Stimulated activated CD4-positive, alpha-beta T cell treated with anti-CD3 and anti-CD28 coated beads, Interleukin-1b, Interleukin-23, amount 100 ng/mL, for 24 hours (primary cell): ENCODE measurements around the gene CLEC16A.

Experiments used
- DNase-seq, 4 experiments: peaks; one replicate each; pipeline ENCODE4 v3.0.0-alpha.2; 2020; ENCODE audit warnings: low read depth in 4 of 4, low spot score in 1 of 4

The CLEC16A gene

GRCh38 chr16:11117576-11118211 is 173.3 kb downstream of the CLEC16A start:
- no peak for DNase-seq

- no peak for DNase-seq
Observed at GRCh38 chr16:11118479-11118878, 174.1 kb downstream of the CLEC16A start.

- no peak for DNase-seq
Observed at GRCh38 chr16:11121083-11121608, 176.8 kb downstream of the CLEC16A start.

GRCh38 chr16:11121914-11122692 is 177.7 kb downstream of the CLEC16A start:
- DNase-seq, result no peak

DNA sequence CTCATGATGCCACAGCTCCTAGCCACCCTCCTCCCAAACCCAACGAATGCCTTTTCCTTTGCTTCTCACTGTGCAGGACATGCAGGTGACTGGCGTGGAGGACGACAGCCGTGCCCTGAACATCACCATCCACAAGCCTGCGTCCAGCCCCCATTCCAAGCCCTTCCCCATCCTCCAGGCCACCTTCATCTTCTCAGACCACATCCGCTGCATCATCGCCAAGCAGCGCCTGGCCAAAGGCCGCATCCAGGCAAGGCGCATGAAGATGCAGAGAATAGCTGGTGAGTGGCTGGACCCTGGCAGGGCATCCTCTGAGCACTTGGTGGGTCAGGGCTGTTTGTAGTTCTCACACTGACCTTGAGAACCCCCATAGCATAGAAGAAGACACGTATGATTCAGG is 179.3 kb downstream of the CLEC16A start:
- no peak for DNase-seq

- no peak for DNase-seq
Observed at GRCh38 chr16:11125936-11126335, 181.6 kb downstream of the CLEC16A start.

- no peak for DNase-seq
Observed at GRCh38 chr16:11126399-11127054, 182.2 kb downstream of the CLEC16A start.

DNA sequence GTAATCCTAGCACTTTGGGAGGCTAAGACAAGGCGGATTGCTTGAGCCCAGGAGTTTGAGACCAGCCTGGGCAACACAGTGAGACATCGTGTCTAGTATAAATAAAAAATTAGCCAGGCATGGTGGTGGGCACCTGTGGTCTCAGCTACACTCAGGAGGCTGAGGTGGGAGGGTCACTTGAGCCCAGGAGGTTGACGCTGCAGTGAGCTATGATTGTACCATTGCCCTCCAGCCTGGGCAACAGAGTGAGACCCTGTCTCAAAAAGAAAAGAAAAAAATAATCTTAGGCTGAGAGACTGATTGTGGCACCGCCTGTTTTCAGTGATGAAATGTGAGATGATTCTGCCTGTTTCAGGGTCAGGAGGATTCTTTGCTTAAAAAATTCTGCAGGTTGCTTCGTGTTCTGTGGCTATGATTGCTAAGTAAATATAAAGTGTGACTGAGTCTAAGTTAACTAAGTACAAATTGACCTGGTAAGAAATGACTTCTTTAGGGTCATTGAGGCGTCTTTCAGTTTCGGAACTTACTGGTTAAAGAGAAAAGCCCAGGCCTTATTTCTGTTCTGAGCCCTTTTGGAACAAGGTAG is 183.3 kb downstream of the CLEC16A start:
- DNase-seq, result no peak

DNA sequence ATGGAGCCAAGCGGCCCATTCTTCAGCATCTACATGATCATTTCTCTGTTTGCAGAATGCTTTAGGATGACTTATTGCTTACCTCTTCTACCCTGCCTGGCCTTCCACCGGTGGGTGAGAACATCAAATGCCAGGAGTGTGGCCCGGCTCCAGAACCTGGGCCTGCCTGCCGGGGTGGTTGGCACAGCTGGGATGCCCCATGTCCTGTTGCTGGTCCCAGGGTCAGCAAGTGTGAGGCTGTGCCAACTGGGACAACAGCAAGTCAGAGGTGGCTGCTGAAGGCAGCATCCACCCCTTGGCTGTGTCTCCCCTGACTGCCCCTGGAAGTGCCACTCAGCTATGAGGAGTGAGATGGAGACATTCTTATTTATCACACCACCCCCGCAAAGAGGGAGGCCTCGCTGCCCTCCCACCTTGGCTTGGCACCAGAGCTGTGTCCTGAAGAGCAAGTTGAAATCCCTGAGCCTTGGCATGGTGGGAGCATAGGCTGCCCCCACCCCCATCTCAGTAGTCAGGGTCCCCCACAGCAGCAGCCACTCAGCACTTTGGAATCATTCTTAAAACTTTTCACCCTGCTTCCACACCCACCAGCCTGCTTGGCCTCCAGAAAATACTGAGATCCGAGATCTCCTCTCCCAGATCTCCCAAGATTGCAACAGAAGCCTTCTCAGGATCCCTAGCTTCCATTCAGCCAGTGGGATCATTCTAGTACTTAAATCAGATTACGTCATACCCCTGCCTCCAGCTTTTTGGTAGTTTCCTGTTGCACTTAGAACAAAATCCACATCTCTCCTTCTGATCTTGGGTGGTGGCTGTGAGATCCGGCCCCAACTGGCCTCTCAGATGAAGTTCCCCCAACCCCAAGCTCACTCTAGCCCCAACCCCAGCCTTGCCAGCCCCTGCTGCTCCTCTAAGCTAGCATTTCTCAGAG is 184.1 kb downstream of the CLEC16A start:
- DNase-seq, result no peak

GRCh38 chr16:11129378-11129781 is 185.0 kb downstream of the CLEC16A start:
- no peak for DNase-seq

GRCh38 chr16:11130978-11131665 is 186.8 kb downstream of the CLEC16A start:
- no peak for DNase-seq

DNA sequence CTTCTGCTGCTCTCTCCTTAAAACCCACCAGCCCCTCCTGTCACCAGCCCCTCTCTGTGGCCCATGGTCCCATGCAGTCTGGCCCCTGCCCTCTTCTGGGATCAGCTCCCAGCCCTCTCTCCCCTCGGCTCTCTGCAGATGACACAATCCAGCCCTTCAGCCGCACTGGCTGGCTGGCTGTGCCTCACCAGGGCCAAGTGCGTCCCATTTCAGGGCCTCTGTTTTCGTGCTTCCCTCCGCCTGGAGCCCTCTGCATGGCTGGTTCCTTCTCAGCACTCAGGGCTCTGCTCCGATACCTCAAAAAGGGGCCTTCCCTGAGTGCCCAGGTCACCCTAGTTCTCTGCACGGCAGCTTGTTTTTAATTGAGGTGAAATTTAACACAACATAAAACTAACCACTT is 187.3 kb downstream of the CLEC16A start:
- no peak for DNase-seq

- DNase-seq, result no peak
Observed at GRCh38 chr16:11133344-11133943, 189.1 kb downstream of the CLEC16A start.

DNA sequence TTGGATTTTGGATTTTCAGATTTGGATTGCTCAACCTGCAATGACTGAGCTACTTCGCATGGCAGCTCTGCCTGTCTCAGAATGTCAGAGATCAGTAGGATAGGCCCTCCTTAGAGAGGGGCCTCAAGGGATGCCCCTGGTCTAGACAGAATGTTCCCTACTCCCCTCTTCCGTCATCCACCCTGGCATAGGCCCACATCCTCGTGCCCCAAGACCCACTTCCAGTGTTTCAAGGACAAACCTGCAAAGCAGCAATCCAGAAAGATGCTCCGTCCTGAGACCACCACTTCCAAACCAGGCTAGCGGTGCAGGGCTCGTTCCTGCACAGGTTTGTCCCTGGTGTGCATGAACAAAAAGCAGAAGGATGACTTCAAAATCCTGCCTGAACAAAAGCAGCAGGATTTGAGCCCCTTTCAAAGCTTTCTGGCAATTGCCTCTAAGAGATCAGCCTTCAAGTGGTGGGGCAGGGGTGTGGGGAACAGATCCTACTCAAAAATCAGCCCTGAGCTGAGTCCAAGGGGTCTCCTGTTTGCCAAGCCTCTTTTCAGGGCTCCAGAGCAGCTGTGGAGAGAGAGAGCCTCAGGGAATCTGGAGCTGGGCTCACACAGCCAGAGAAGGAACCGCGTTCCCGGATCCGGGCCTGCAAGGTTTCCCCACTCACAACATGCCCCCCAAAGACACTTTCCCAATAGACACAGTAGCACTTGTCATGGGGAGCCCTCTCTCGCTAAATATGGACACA is 190.5 kb downstream of the CLEC16A start:
- no peak for DNase-seq

DNA sequence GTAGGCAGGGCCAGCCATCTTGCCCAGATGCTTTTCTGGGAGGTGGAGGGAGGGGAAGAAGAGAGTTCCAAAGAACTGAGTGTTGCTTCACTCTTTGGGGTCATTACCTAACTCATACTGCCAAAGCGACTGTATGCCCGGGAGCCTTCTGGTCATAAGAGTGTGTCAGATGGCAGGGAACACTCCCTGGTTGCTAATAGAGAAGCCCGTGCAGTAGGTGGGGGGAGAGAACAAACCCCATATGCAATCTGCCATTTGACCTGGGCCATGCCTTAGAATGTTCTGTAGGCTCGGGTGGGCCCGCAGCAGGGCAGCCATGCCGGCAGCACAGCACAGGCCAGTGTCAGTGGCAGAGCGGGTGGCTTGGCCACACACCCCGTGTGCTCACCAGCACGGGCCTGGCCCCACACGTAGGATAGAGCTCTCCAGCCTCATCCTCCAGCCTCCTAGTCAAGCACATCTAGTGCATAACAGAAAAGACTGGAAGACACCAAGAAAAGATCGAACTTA is 191.2 kb downstream of the CLEC16A start:
- DNase-seq, result no peak

GRCh38 chr16:11136600-11136999 is 192.2 kb downstream of the CLEC16A start:
- no peak for DNase-seq

DNA sequence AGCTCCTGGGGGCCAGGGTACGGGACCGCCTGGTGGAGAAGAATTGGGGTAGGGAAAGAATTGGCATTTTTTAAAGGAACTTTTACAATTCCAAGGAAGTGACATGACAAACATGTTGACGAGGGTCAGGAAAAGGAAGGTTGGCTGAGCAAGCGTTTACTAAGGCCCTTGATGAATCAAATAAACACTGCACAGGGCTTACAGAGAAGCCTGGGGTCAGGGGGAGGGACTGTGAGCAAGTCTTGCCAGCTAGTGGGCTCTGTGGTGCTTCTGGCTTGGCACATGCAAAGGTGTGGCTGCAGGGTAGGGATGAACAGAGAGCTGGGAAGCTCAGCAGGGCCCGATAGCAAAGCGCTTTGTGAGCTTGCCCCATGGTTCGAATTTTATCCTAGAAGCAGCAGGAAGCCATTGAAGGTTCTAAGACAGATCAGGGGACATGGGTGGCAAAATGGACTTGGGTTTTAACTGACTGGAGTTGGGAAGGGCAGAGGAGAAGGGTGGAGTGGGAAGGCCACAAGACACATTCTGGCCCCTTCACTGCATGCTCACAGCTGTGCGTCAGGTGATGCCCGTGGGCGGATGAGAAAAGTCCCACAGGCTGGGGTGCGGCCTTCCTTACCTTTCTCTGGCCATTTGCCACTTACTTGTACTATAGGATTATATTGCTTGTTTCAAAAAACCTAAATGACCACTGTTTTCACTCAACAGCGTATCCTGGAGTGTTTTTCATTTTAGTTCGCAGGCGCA is 193.8 kb downstream of the CLEC16A start:
- no peak for DNase-seq

- no peak for DNase-seq
Observed at GRCh38 chr16:11138769-11139325, 194.5 kb downstream of the CLEC16A start.
